NCI-H1105 (cell line): ENCODE data around the gene MIA.
"Not testable (repeated sequence)": the region's sequence is repeated elsewhere in the genome, so short reads cannot be mapped to it uniquely, and the experiment has no call there.

Experiments
- DNase-seq: peaks from one replicate; lab custom pipeline; 2025; lab: John Stamatoyannopoulos, UW

MIA gene

DNA sequence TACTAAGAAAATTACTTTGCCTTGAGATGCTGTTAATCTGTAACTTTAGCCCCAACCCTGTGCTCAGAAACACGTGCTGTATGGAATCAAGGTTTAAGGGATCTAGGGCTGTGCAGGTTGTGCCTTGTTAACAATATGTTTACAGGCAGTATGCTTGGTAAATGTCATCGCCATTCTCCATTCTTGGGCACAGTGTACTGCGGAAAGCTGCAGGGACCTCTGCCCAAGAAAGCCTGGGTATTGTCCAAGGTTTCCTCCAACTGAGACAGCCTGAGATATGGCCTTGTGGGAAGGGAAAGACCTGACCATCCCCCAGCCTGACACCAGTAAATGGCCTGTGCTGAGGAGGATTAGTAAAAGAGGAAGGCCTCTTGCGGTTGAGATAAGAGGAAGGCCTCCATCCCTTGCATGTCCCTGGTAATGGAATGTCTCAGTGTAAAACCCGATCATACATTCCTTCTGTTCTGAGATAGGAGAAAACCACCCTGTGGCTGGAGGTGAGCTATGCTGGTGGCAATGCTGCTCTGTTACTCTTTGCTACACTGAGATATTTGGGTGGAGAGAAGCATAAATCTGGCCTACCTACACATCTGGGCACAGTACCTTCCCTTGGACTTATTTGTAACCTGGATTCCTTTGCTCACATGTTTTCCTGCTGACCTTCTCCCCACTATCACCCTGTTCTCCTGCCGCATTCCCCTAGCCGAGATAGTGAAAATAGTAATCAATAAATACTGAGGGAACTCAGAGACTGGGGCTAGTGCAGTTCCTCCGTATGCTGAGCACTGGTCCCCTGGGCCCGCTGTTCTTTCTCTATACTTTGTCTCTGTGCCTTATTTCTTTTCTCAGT, 47.6 kb downstream of the MIA start:
- not testable (repeated sequence) for DNase-seq

DNA sequence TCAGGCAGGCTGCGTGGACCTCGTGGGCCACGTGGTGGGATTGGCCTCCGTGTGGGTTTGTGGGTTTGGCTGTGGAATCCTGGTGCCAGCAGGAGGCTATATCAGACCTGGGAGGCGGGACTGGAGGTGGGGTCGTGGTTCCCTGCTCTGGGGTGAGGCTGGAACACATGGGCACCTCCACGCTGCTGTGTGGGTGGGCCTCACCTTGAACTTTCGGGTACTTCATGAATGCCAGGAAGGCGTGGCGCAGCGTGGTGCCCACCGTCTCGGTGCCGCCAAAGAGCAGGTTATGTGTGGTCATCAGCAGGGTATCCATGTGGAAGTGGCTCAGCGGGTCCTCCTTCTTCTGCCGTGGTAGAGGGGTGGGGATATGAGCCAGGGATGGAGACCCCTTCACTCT, 49.6 kb downstream of the MIA start:
- DNase-seq, result not testable (repeated sequence)

DNA sequence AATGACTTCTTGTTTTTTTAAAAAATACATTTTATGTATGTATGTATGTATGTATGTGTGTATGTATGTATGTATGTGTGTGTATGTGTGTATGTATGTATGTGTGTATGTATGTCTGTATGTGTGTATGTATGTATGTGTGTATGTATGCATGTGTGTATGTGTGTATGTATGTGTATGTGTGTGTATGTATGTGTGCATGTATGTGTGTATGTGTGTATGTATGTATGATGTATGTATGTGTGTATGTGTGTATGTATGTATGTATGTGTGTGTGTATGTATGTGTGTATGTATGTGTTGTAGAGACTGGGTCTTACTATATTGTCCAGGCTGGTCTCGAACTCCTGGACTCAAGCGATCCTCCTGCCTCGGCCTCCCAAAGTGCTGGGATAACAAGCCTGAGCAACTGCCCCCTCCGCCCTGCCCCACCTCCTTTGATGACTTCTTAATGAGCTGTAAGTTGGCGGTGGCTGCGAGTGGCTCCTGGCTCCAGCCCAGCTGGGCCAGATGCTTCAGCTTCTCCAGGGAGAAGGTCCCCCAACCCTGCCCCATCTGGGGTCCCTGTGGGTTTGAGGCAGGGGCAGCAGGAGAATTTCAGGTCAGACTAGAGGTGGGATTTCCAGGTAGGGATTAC, 50.3 kb downstream of the MIA start:
- not testable (repeated sequence) for DNase-seq

DNA sequence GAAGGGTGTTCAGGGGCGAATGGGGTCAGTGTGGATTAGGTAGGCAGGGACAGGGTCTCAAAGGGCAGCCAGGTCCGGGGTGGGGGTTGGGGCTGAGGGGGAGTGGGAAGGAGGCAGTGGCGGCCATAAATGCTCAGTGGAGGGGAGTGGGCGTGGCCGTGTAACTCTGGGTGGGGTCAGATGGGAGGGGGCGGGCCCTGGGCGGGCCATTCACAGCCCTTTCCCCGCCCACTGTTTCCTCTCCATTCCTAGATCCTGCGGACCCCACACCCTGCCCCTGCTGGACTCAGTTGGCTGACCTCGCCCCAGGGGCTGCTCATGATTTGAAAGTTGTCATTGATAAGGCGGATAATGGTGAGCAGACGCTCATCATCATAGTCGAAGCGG, 51.0 kb downstream of the MIA start:
- not testable (repeated sequence) for DNase-seq

DNA sequence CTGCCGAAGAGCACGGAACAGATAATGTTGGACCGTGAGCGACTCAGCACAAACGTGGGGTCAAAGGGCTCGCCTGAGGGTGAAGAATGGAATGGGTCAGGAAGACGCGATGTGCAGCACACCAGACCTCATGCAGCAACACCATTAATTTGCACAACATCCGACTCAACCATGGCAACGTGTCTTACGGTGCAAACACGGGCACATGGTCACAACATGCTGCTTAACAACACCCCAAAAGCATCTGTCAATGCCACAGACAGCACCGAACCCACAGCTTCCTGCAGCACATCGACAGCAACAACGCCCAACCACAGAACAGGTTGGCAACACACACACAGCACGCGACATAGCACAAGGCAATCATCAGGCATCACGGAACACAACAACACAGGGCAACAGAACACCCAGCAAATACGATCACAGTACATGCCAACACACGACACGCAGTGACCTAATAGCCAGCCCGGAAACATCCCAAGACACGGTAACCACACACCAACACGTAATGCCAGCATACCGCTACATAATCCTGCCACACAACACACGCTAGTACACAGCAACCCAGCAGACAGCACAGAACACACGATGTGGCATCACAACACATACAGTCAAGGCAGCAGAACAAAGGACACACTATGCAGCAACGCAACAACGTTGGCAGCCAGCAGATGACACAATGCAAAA, 51.5 kb downstream of the MIA start:
- not testable (repeated sequence) for DNase-seq
